ENCODE measurements around the gene NPIPB6. TPM values are rescaled to one million over a fixed set of nuclear protein-coding genes. Genes with fewer than 3 reads are reported as not detected.

The NPIPB6 gene
- total RNA-seq, 1 donor from 2014 or later, result not detected

Small RNA genes within 50 kb of the gene (small RNA-seq; reads per million reads assigned to genes)
- gene AC138904.2 (not detected), gene MIR6862-1 (not detected)

Other genes with a start within 250 kb of the NPIPB6 start
- gene XPO6, start 151.5 kb downstream of the NPIPB6 start, total RNA-seq, result 33.9 TPM
- 1.0 TPM for gene SBK1, start 71.0 kb downstream of the NPIPB6 start, total RNA-seq
- 150 TPM for gene EIF3CL, start 40.3 kb upstream of the NPIPB6 start, total RNA-seq
- gene NPIPB7, start 108.8 kb upstream of the NPIPB6 start, total RNA-seq, result not detected
- 10.4 TPM for gene CLN3, start 128.6 kb upstream of the NPIPB6 start, total RNA-seq
- under 0.01 TPM for gene APOBR, start 131.1 kb upstream of the NPIPB6 start, total RNA-seq
- 0.52 TPM for gene IL27, start 143.3 kb upstream of the NPIPB6 start, total RNA-seq
- 3.7 TPM for gene NUPR1, start 175.5 kb upstream of the NPIPB6 start, total RNA-seq
- 19.8 TPM for gene SGF29, start 190.4 kb upstream of the NPIPB6 start, total RNA-seq
- gene SULT1A2, start 233.5 kb upstream of the NPIPB6 start, total RNA-seq, result 0.52 TPM
- gene SULT1A1, start 246.5 kb upstream of the NPIPB6 start, total RNA-seq, result 2.6 TPM

Data from skeletal muscle tissue (tissue), 2 donors.